Mucosa of stomach (tissue), 1 donor: ENCODE results near the gene MEOX2.

Source experiments
- H3K27me3 ChIP-seq: one replicate; pipeline ENCODE4 v1.7.0; 2013; ENCODE audit warnings: mild to moderate bottlenecking, low read length; ENCODE audit not compliant: control insufficient read depth, insufficient read depth
- H3K36me3 ChIP-seq: one replicate; pipeline ENCODE4 v1.7.0; 2013; ENCODE audit warnings: low read length; ENCODE audit not compliant: control insufficient read depth, insufficient read depth
- H3K4me1 ChIP-seq: one replicate; pipeline ENCODE4 v1.7.0; 2013; ENCODE audit warnings: mild to moderate bottlenecking, low read length; ENCODE audit not compliant: control insufficient read depth, insufficient read depth
- H3K4me3 ChIP-seq: one replicate; pipeline ENCODE4 v1.7.0; 2013; ENCODE audit warnings: low read length
- H3K9ac ChIP-seq: one replicate; pipeline ENCODE4 v1.7.0; 2013; ENCODE audit warnings: mild to moderate bottlenecking, low read length, moderate library complexity
- H3K9me3 ChIP-seq: one replicate; pipeline ENCODE4 v1.7.0; 2013; ENCODE audit warnings: mild to moderate bottlenecking, low read length, moderate library complexity; ENCODE audit not compliant: control insufficient read depth
- donor health status: Pancreatic carcinoma.

MEOX2 gene

GRCh38 chr7:15688279-15688626 lies 1.8 kb upstream of the MEOX2 start:
- Histone ChIP-seq H3K27me3 (peaks cover 35% of the 10 kb centered on the region), H3K36me3 (no peaks in the 10 kb centered on the region), H3K4me3 (no peak overlapping the region), H3K9me3 (no peaks in the 10 kb centered on the region), H3K4me1 (peaks cover 5% of the 10 kb centered on the region), H3K9ac (no peak overlapping the region)

- H3K9ac ChIP-seq: no peak overlapping the region
- peaks cover 35% of the 10 kb centered on the region for H3K27me3 ChIP-seq
- no peak overlapping the region for H3K4me3 ChIP-seq
These were observed 1.2 kb upstream of the MEOX2 start for GRCh38 chr7:15687546-15688278.

GRCh38 chr7:15686957-15687545 lies 568 bp upstream of the MEOX2 start:
- Histone ChIP-seq H3K4me1 (peaks cover 5% of the 10 kb centered on the region), H3K9ac (no peak overlapping the region), H3K9me3 (no peaks in the 10 kb centered on the region), H3K27me3 (peaks cover 35% of the 10 kb centered on the region), H3K36me3 (no peaks in the 10 kb centered on the region), H3K4me3 (no peak overlapping the region)

More at GRCh38 chr7:15687546-15688278, 1.2 kb upstream of the MEOX2 start:
- no peaks in the 10 kb centered on the region for H3K36me3 ChIP-seq
- peaks cover 5% of the 10 kb centered on the region for H3K4me1 ChIP-seq
- no peaks in the 10 kb centered on the region for H3K9me3 ChIP-seq

- Histone ChIP-seq H3K36me3 (no peaks in the 10 kb centered on the region), H3K27me3 (peaks cover 35% of the 10 kb centered on the region), H3K4me1 (peaks cover 5% of the 10 kb centered on the region), H3K4me3 (peak overlapping the region; percentile 19), H3K9ac (peak overlapping the region; percentile 28), H3K9me3 (no peaks in the 10 kb centered on the region)
These were observed 857 bp downstream of the MEOX2 start for GRCh38 chr7:15685358-15686294.

GRCh38 chr7:15684871-15685270 lies 1.6 kb downstream of the MEOX2 start:
- peaks cover 35% of the 10 kb centered on the region for H3K27me3 ChIP-seq
- H3K36me3 ChIP-seq: no peaks in the 10 kb centered on the region
- no peak overlapping the region for H3K4me3 ChIP-seq
- H3K9me3 ChIP-seq: no peaks in the 10 kb centered on the region
- H3K4me1 ChIP-seq: peaks cover 5% of the 10 kb centered on the region
- no peak overlapping the region for H3K9ac ChIP-seq

- Histone ChIP-seq H3K9me3 (no peaks in the 10 kb centered on the region), H3K4me3 (no peak overlapping the region), H3K27me3 (peaks cover 35% of the 10 kb centered on the region), H3K4me1 (peaks cover 5% of the 10 kb centered on the region), H3K36me3 (no peaks in the 10 kb centered on the region), H3K9ac (no peak overlapping the region)
These were observed 2.2 kb downstream of the MEOX2 start for GRCh38 chr7:15684111-15684800.

GRCh38 chr7:15682751-15683245 lies 3.7 kb downstream of the MEOX2 start:
- Histone ChIP-seq H3K9me3 (no peaks in the 10 kb centered on the region), H3K4me3 (no peak overlapping the region), H3K36me3 (no peaks in the 10 kb centered on the region), H3K27me3 (peaks cover 26% of the 10 kb centered on the region), H3K9ac (no peak overlapping the region), H3K4me1 (peaks cover 5% of the 10 kb centered on the region)

GRCh38 chr7:15682111-15682510 lies 4.4 kb downstream of the MEOX2 start:
- H3K36me3 ChIP-seq: no peaks in the 10 kb centered on the region

GRCh38 chr7:15681631-15682030 lies 4.9 kb downstream of the MEOX2 start:
- Histone ChIP-seq H3K4me3 (no peak overlapping the region), H3K27me3 (peaks cover 14% of the 10 kb centered on the region), H3K4me1 (peaks cover 2% of the 10 kb centered on the region), H3K9me3 (no peaks in the 10 kb centered on the region), H3K9ac (no peak overlapping the region), H3K36me3 (no peaks in the 10 kb centered on the region)

More at GRCh38 chr7:15682111-15682510, 4.4 kb downstream of the MEOX2 start:
- H3K27me3 ChIP-seq: peaks cover 19% of the 10 kb centered on the region
- no peaks in the 10 kb centered on the region for H3K9me3 ChIP-seq
- H3K4me1 ChIP-seq: peaks cover 5% of the 10 kb centered on the region
- H3K9ac ChIP-seq: no peak overlapping the region
- no peak overlapping the region for H3K4me3 ChIP-seq

- Histone ChIP-seq H3K27me3 (peaks cover 10% of the 10 kb centered on the region), H3K36me3 (no peaks in the 10 kb centered on the region), H3K4me3 (no peak overlapping the region), H3K9me3 (no peaks in the 10 kb centered on the region), H3K4me1 (no peaks in the 10 kb centered on the region), H3K9ac (no peak overlapping the region)
These were observed 5.3 kb downstream of the MEOX2 start for GRCh38 chr7:15681186-15681585.

GRCh38 chr7:15680446-15680845 lies 6.0 kb downstream of the MEOX2 start:
- H3K4me3 ChIP-seq: no peak overlapping the region
- H3K4me1 ChIP-seq: no peaks in the 10 kb centered on the region
- no peak overlapping the region for H3K9ac ChIP-seq
- no peaks in the 10 kb centered on the region for H3K36me3 ChIP-seq
- no peaks in the 10 kb centered on the region for H3K9me3 ChIP-seq
- H3K27me3 ChIP-seq: peaks cover 2% of the 10 kb centered on the region
